GM12891 (cell line): ENCODE results near the gene TAS1R3.

Experiments used
- POU2F2 ChIP-seq: IDR thresholded peaks from 2 replicates; pipeline ENCODE4 v1.6.1; 2011; ENCODE audit warnings: low read depth, mild to moderate bottlenecking, control low read depth, low read length, moderate library complexity
- TAF1 ChIP-seq: IDR thresholded peaks from 2 replicates; pipeline ENCODE4 v1.6.1; 2011; ENCODE audit warnings: low read depth, low read length, control low read depth

- TF ChIP-seq TAF1: no peak
- TF ChIP-seq POU2F2: no peak
Measured at GRCh38 chr1:1360506-1361169, 29.6 kb downstream of the TAS1R3 start.
